ENCODE measurements around the gene LRRC3C. TPM values are rescaled to one million over a fixed set of nuclear protein-coding genes. Genes with fewer than 3 reads are reported as not detected.
"Not testable (repeated sequence)": the region's sequence is repeated elsewhere in the genome, so short reads cannot be mapped to it uniquely, and the experiment has no call there.

Gene LRRC3C
- total RNA-seq, 2 experiments from 2014 or later = not detected

GRCh38 chr17:39944393-39944711 is 16.8 kb downstream of the LRRC3C start:
- Mint-ChIP-seq H3K9me3 (no peaks in the 10 kb centered on the region), H3K4me3 (no peak overlapping the region), H3K4me1 (peaks cover 24% of the 10 kb centered on the region), H3K27me3 (no peaks in the 10 kb centered on the region), H3K27ac (no peak overlapping the region), H3K36me3 (no peaks in the 10 kb centered on the region)
- DNase-seq (no peak), ATAC-seq (ENCODE audit: low read depth) (no peak)
- POLR2A ChIA-PET = no interaction called here

GRCh38 chr17:39946551-39947330 is 19.2 kb downstream of the LRRC3C start:
- peak overlapping the region; percentile 32 for H3K27ac Mint-ChIP-seq
- H3K4me1 Mint-ChIP-seq = peaks cover 10% of the 10 kb centered on the region
- H3K4me3 Mint-ChIP-seq = no peak overlapping the region
- no peaks in the 10 kb centered on the region for H3K36me3 Mint-ChIP-seq
- no peaks in the 10 kb centered on the region for H3K9me3 Mint-ChIP-seq
- ATAC-seq (ENCODE audit: low read depth) = no peak
- POLR2A ChIA-PET = no interaction called here
- H3K27me3 Mint-ChIP-seq = no peaks in the 10 kb centered on the region
- DNase-seq = no peak

DNA sequence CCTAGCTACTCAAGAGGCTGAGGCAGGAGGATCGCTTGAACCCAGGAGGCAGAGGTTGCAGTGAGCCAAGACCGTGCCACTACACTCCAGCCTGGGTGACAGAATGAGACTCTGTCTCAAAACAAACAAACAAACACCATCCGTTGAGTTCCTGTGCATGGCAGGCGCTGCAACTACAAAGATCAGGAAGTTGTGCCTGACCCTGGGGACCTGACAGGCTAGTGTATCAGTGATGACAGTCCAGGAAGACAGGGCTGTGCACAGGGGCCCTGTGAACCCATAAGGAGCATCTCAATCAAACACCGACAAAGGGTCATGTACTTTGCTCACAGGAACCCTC is 20.9 kb downstream of the LRRC3C start:
- H3K27me3 Mint-ChIP-seq; H3K9me3 Mint-ChIP-seq; DNase-seq; H3K36me3 Mint-ChIP-seq; POLR2A ChIA-PET; H3K4me3 Mint-ChIP-seq; ATAC-seq (ENCODE audit: low read depth): not testable (repeated sequence)
- peak overlapping the region; percentile 49 for H3K27ac Mint-ChIP-seq
- H3K4me1 Mint-ChIP-seq = peaks cover 14% of the 10 kb centered on the region

DNA sequence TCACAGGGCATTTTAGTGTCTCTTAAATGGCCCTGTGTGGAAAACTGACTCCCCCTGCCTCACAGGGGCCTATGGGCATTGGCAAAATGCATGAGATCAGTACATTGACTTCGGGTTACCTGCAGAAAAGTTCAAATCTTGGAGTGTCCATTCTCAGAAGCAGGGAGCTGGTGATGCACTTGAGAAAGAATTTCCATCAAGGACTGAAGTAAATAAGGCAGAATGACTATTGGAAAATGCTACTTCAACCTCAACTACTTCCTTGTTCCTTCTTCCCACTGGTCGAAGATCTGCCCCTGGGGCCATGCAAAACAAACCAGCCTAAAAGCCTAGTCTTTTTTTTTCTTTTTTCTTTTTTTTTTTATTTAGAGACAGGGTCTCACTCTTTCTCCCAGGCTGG is 21.5 kb downstream of the LRRC3C start:
- Mint-ChIP-seq H3K27me3 (no peaks in the 10 kb centered on the region), H3K36me3 (no peaks in the 10 kb centered on the region), H3K9me3 (no peaks in the 10 kb centered on the region), H3K27ac (peak overlapping the region; percentile 49), H3K4me1 (peaks cover 16% of the 10 kb centered on the region), H3K4me3 (no peak overlapping the region)
- POLR2A ChIA-PET = no interaction called here
- DNase-seq = no peak
- ATAC-seq (ENCODE audit: low read depth) = no peak

- no peak overlapping the region for H3K27ac Mint-ChIP-seq
- no peak overlapping the region for H3K4me3 Mint-ChIP-seq
- no peaks in the 10 kb centered on the region for H3K9me3 Mint-ChIP-seq
- no peaks in the 10 kb centered on the region for H3K36me3 Mint-ChIP-seq
- DNase-seq (no peak), ATAC-seq (ENCODE audit: low read depth) (no peak)
- POLR2A ChIA-PET = interaction anchor here (0.5 to 1.8 kb wide), 3 partner anchors 21 to 30 kb away, joined by 4 to 6 read pairs (median 4); partner anchors contain the start of genes LRRC3C, ORMDL3 and PSMD3
- peaks cover 16% of the 10 kb centered on the region for H3K4me1 Mint-ChIP-seq
- no peaks in the 10 kb centered on the region for H3K27me3 Mint-ChIP-seq
Observed at GRCh38 chr17:39950871-39951348, 23.4 kb downstream of the LRRC3C start.

DNA sequence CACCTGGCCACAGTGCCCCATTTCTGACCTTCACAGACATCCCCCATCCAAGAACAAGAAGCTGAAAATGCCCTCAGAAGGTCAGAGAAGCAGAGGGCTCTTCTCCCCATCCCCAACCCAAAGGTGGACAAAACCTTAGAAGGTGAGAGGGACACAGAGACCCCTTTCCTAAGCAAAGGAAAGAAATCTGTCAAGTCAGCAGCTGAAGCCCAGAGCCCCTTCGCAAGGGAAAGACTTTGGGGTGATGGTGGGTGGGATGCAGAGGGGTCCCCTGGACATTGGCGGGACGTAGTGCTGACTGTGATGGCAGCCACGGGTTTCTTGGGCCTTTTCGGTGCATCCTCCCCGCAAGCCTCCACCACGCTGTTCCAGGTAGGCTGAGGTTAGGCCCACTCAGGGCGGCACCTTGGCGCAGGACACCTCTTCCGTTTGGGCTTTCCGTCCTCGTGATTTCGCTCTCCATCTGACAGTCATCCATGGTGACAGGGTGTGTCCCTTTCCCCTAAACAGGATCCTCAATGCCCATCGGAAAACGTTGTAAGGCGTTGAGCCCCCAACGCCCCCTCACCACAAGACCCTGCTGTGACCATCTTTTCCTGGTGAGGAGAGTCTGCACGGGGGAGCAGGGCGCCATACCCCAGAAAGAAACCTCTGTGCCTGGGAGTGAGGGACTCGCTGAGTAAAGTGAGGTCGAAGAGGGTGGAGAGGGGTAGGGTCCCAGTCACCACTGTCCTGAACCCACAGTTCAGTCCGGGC is 24.6 kb downstream of the LRRC3C start:
- no peaks in the 10 kb centered on the region for H3K9me3 Mint-ChIP-seq
- no peaks in the 10 kb centered on the region for H3K27me3 Mint-ChIP-seq
- POLR2A ChIA-PET = interaction anchor here (0.6 to 1.8 kb wide), 3 partner anchors 25 to 44 kb away, joined by 4 to 6 read pairs (median 4); partner anchors contain the start of genes LRRC3C, ORMDL3 and PSMD3
- DNase-seq = no peak
- H3K27ac Mint-ChIP-seq = no peak overlapping the region
- no peak for ATAC-seq (ENCODE audit: low read depth)
- H3K4me3 Mint-ChIP-seq = peak overlapping the region; percentile 68
- H3K4me1 Mint-ChIP-seq = peaks cover 16% of the 10 kb centered on the region
- no peaks in the 10 kb centered on the region for H3K36me3 Mint-ChIP-seq

- ATAC-seq (ENCODE audit: low read depth) = peak; percentile 90
- Mint-ChIP-seq H3K9me3 (no peaks in the 10 kb centered on the region), H3K36me3 (no peaks in the 10 kb centered on the region), H3K4me3 (peak overlapping the region; percentile 87), H3K4me1 (peaks cover 12% of the 10 kb centered on the region), H3K27ac (peak overlapping the region; percentile 86), H3K27me3 (no peaks in the 10 kb centered on the region)
- POLR2A ChIA-PET = interaction anchor here (1.2 to 1.3 kb wide), 3 partner anchors 26 to 28 kb away, joined by 5 read pairs; partner anchors contain the start of genes LRRC3C, ORMDL3 and PSMD3
- peak; percentile 97 for DNase-seq
Observed at GRCh38 chr17:39952680-39953470, 25.3 kb downstream of the LRRC3C start.

DNA sequence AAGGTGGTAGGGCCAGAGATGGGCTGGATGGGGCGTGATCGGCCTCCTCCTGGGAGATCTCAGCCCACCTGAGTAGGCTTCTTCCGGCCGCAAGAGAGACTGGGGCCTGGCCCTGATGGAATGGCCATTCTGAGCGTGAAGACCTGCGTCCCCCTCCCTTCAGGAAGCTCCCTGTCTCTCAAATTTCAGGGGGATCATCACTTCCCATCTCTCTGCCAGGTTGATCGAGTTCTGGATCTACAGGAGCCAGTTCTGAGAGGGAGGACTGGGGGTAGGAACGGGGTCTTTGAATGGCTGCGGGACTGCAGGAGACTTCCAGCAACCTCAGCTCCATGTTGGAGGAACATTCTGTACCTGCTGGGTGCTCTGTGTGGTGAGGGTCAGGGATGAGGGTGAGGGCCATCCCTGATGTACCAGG is 25.9 kb downstream of the LRRC3C start:
- Mint-ChIP-seq H3K27ac (peak overlapping the region; percentile 86), H3K9me3 (no peaks in the 10 kb centered on the region), H3K36me3 (no peaks in the 10 kb centered on the region), H3K4me3 (peak overlapping the region; percentile 87), H3K27me3 (no peaks in the 10 kb centered on the region), H3K4me1 (peaks cover 8% of the 10 kb centered on the region)
- ATAC-seq (ENCODE audit: low read depth) = no peak
- DNase-seq = no peak
- POLR2A ChIA-PET = interaction anchor here (1.2 to 2.0 kb wide), 4 partner anchors 12 to 27 kb away, joined by 5 read pairs; partner anchors contain the start of genes LRRC3C, ORMDL3 and PSMD3

GRCh38 chr17:39954876-39955275 is 27.3 kb downstream of the LRRC3C start:
- H3K27me3 Mint-ChIP-seq = no peaks in the 10 kb centered on the region

GRCh38 chr17:39955726-39956225 is 28.2 kb downstream of the LRRC3C start:
- POLR2A ChIA-PET = interaction anchor here (0.9 to 1.2 kb wide), 2 partner anchors 25 to 29 kb away, joined by 4 to 7 read pairs; partner anchors contain the start of gene PSMD3
- H3K9me3 Mint-ChIP-seq = no peaks in the 10 kb centered on the region
- H3K4me1 Mint-ChIP-seq = peaks cover 14% of the 10 kb centered on the region
- ATAC-seq (ENCODE audit: low read depth) (no peak), DNase-seq (no peak)
- H3K36me3 Mint-ChIP-seq = no peaks in the 10 kb centered on the region
- no peak overlapping the region for H3K4me3 Mint-ChIP-seq
- H3K27ac Mint-ChIP-seq = no peak overlapping the region
- H3K27me3 Mint-ChIP-seq = peaks cover 3% of the 10 kb centered on the region

More at GRCh38 chr17:39954876-39955275, 27.3 kb downstream of the LRRC3C start:
- no peak overlapping the region for H3K4me3 Mint-ChIP-seq
- H3K9me3 Mint-ChIP-seq = no peaks in the 10 kb centered on the region
- DNase-seq (no peak), ATAC-seq (ENCODE audit: low read depth) (no peak)
- H3K36me3 Mint-ChIP-seq = no peaks in the 10 kb centered on the region
- H3K4me1 Mint-ChIP-seq = peaks cover 13% of the 10 kb centered on the region
- POLR2A ChIA-PET = interaction anchor here (0.9 to 2.0 kb wide), 3 partner anchors 10 to 28 kb away, joined by 4 to 7 read pairs (median 5); partner anchors contain the start of gene PSMD3
- H3K27ac Mint-ChIP-seq = no peak overlapping the region

- Mint-ChIP-seq H3K4me1 (peaks cover 17% of the 10 kb centered on the region), H3K4me3 (no peak overlapping the region), H3K27me3 (peaks cover 6% of the 10 kb centered on the region), H3K9me3 (no peaks in the 10 kb centered on the region), H3K36me3 (no peaks in the 10 kb centered on the region), H3K27ac (no peak overlapping the region)
- DNase-seq (no peak), ATAC-seq (ENCODE audit: low read depth) (no peak)
- POLR2A ChIA-PET = interaction anchor here (1.4 kb wide), 1 partner anchor 20 kb away, joined by 5 read pairs; the partner anchor contains the start of gene PSMD3
Observed at GRCh38 chr17:39960524-39961041, 33.1 kb downstream of the LRRC3C start.

DNA sequence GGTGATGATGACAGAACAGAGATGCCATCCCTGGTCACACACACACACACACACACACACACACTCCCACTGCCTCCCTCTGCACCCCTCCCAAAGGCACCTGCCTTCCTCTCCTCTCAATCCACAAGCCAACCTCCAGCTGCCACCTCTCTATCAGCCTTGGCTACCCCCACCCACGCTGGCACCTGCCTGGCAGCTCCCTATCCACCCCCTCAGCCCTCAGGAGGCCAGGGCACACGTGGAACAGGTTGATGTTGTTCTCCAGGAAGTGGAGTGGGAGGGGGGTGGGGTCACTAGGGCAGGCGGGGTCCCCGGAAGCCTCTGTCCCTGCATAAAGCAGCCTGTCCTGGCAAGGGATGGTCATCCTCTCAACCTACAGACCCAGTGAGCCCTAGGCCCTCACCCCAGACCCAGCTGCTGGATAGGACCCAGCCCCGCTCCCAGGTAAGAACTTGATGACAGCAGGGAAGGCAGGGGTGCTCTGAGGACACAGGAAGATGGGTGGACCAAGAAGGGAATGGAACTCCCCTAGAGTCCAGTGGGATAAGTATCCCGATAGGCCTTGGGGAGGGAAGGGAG is 35.2 kb downstream of the LRRC3C start, which contains the start of gene GSDMA:
Gene GSDMA, plus strand, starts transcription at position 363 of the 579 bp plus-strand sequence. CDS start 2,684 bp downstream, outside the sequence.
- no peaks in the 10 kb centered on the region for H3K9me3 Mint-ChIP-seq
- no peaks in the 10 kb centered on the region for H3K36me3 Mint-ChIP-seq
- peak within 1 kb of the TSS; percentile 59 for H3K27ac Mint-ChIP-seq
- ATAC-seq (ENCODE audit: low read depth) (no peak), DNase-seq (no peak)
- POLR2A ChIA-PET = interaction anchor here (0.6 kb wide), 1 partner anchor 572 kb away, joined by 5 read pairs; no protein-coding TSS in a partner anchor
- peak within 1 kb of the TSS; percentile 6 for H3K4me3 Mint-ChIP-seq
- peaks cover 6% of the 10 kb centered on the region for H3K27me3 Mint-ChIP-seq
- peaks cover 17% of the 10 kb centered on the region for H3K4me1 Mint-ChIP-seq
